Astrocyte (in vitro differentiated cells and primary cell): ENCODE measurements around the gene DEPDC1B.
"Not testable (repeated sequence)": the region's sequence is repeated elsewhere in the genome, so short reads cannot be mapped to it uniquely, and the experiment has no call there.

ENCODE experiments used
- CTCF ChIP-seq: IDR thresholded peaks from 2 replicates; pipeline ENCODE4 v1.5.1; 2011; ENCODE audit warnings: low read depth, mild to moderate bottlenecking, inconsistent platforms, low read length, moderate library complexity; ENCODE audit not compliant: insufficient read depth
- EZH2 ChIP-seq: IDR thresholded peaks from 2 replicates; pipeline ENCODE4 v1.6.1; 2012; ENCODE audit warnings: mild to moderate bottlenecking, low read length, inconsistent platforms; ENCODE audit not compliant: insufficient read depth

- not testable (repeated sequence) for TF ChIP-seq CTCF, EZH2
Observed at GRCh38 chr5:60553291-60553690, 146.7 kb downstream of the DEPDC1B start.
